ENCODE measurements around the gene ERGIC3. TPM values are rescaled to one million over a fixed set of nuclear protein-coding genes. Genes with fewer than 3 reads are reported as not detected.

The ERGIC3 gene
- polyA plus RNA-seq, 1 of the 3 experiments (the other 2 are of a cell fraction): 661 TPM

GRCh38 chr20:35502352-35502751, 39.5 kb upstream of the ERGIC3 start (continued):
- no peak for TF ChIP-seq FOSL2 (IDR thresholded peaks at IDR 0.05; ENCODE audit: borderline replicate concordance, low read depth)

DNA sequence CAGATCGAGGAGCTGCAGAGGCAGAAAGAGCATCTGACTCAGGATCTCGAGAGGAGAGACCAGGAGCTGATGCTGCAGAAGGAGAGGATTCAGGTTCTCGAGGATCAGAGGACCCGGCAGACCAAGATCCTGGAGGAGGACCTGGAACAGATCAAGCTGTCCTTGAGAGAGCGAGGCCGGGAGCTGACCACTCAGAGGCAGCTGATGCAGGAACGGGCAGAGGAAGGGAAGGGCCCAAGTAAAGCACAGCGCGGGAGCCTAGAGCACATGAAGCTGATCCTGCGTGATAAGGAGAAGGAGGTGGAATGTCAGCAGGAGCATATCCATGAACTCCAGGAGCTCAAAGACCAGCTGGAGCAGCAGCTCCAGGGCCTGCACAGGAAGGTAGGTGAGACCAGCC, 38.6 kb upstream of the ERGIC3 start:
- H3F3A ChIP-seq (replicated peaks; ENCODE audit: insufficient read depth): no peaks in the 10 kb centered on the region
- no peak overlapping the region for H3K4me3 ChIP-seq (ENCODE audit: low read depth in 2 of 2, low read length in 1 of 2)
- H3K27me3 ChIP-seq (ENCODE audit: insufficient read depth): no peaks in the 10 kb centered on the region
- ChIA-PET CTCF (interaction anchor here (1.0 to 1.9 kb wide), 4 partner anchors 9 to 206 kb away, joined by 3 to 8 read pairs (median 4); no protein-coding TSS in a partner anchor), POLR2A (interaction anchor here (0.6 to 1.6 kb wide), 3 partner anchors 11 to 75 kb away, joined by 3 to 9 read pairs (median 4); partner anchors contain the start of gene CEP250)
- H3K27ac ChIP-seq (ENCODE audit: low read depth in 2 of 2, low read length in 1 of 2): no peak overlapping the region
- TF ChIP-seq FOXJ3 (CRISPR knock-in tag; IDR thresholded peaks at IDR 0.05): no peak
- H3K4me1 ChIP-seq (ENCODE audit: control insufficient read depth in 1 of 2, insufficient read depth in 2 of 2, low read depth in 1 of 2, low read length in 1 of 2): peaks cover 0 to 2% of the 10 kb centered on the region in 2 experiments; a peak in 1 of 4 replicates
- no peak overlapping the region for H2AFZ ChIP-seq (ENCODE audit: low read depth)
- H3K4me2 ChIP-seq: no peak overlapping the region
- peaks cover 15 to 71% of the 10 kb centered on the region in 2 experiments for H3K36me3 ChIP-seq (replicated peaks in 1 of 2; ENCODE audit: control insufficient read depth in 1 of 2, insufficient read depth in 2 of 2, low read length in 1 of 2)
- DNase-seq: no peak
- no peaks in the 10 kb centered on the region for H3K79me2 ChIP-seq (ENCODE audit: insufficient read depth)
- 90% methylated on average over 10 of the region's 10 CpGs for WGBS (ENCODE audit: low lambda C conversion rate)
- H3K9ac ChIP-seq: no peak overlapping the region
- no peaks in the 10 kb centered on the region for H4K20me1 ChIP-seq (ENCODE audit: insufficient read depth)
- H3K9me2 ChIP-seq: no peaks in the 10 kb centered on the region
- no peaks in the 10 kb centered on the region for H3K9me3 ChIP-seq

DNA sequence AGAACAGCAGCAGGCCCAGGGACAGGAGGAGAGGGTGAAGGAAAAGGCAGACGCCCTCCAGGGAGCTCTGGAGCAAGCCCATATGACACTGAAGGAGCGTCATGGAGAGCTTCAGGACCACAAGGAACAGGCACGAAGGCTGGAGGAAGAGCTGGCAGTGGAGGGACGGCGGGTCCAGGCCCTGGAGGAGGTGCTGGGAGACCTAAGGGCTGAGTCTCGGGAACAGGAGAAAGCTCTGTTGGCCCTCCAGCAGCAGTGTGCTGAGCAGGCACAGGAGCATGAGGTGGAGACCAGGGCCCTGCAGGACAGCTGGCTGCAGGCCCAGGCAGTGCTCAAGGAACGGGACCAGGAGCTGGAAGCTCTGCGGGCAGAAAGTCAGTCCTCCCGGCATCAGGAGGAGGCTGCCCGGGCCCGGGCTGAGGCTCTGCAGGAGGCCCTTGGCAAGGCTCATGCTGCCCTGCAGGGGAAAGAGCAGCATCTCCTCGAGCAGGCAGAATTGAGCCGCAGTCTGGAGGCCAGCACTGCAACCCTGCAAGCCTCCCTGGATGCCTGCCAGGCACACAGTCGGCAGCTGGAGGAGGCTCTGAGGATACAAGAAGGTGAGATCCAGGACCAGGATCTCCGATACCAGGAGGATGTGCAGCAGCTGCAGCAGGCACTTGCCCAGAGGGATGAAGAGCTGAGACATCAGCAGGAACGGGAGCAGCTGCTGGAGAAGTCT, 37.9 kb upstream of the ERGIC3 start:
- CTCF ChIA-PET: interaction anchor here (1.8 to 1.9 kb wide), 2 partner anchors 8 to 40 kb away, joined by 5 to 8 read pairs; no protein-coding TSS in a partner anchor
- no peaks in the 10 kb centered on the region for H3K27me3 ChIP-seq (ENCODE audit: insufficient read depth)
- no peak overlapping the region for H3K4me3 ChIP-seq (ENCODE audit: low read depth in 2 of 2, low read length in 1 of 2)
- no peak for TF ChIP-seq EZH2phosphoT487 (IDR thresholded peaks at IDR 0.05; ENCODE audit: borderline replicate concordance, low read depth)
- H3K79me2 ChIP-seq (ENCODE audit: insufficient read depth): no peaks in the 10 kb centered on the region
- DNase-seq: no peak
- no peak overlapping the region for H3K4me2 ChIP-seq
- no peak overlapping the region for H3K9ac ChIP-seq
- POLR2A ChIA-PET: interaction anchor here (1.3 to 1.6 kb wide), 2 partner anchors 12 to 49 kb away, joined by 4 to 9 read pairs; partner anchors contain the start of gene CEP250
- H3K27ac ChIP-seq (ENCODE audit: low read depth in 2 of 2, low read length in 1 of 2): no peak overlapping the region; a peak in 1 of 4 replicates
- H3K9me2 ChIP-seq: no peaks in the 10 kb centered on the region
- H4K20me1 ChIP-seq (ENCODE audit: insufficient read depth): no peaks in the 10 kb centered on the region
- peaks cover 0 to 2% of the 10 kb centered on the region in 2 experiments; a peak in 1 of 4 replicates for H3K4me1 ChIP-seq (ENCODE audit: control insufficient read depth in 1 of 2, insufficient read depth in 2 of 2, low read depth in 1 of 2, low read length in 1 of 2)
- H3K36me3 ChIP-seq (replicated peaks in 1 of 2; ENCODE audit: control insufficient read depth in 1 of 2, insufficient read depth in 2 of 2, low read length in 1 of 2): peaks cover 17 to 70% of the 10 kb centered on the region in 2 experiments
- H3F3A ChIP-seq (replicated peaks; ENCODE audit: insufficient read depth): no peaks in the 10 kb centered on the region
- no peak overlapping the region for H2AFZ ChIP-seq (ENCODE audit: low read depth)
- WGBS (ENCODE audit: low lambda C conversion rate): 91% methylated on average over 8 of the region's 16 CpGs
- no peaks in the 10 kb centered on the region for H3K9me3 ChIP-seq

- Histone ChIP-seq H2AFZ (ENCODE audit: low read depth) (no peak overlapping the region), H3K27me3 (ENCODE audit: insufficient read depth) (no peaks in the 10 kb centered on the region), H3K36me3 (replicated peaks in 1 of 2; ENCODE audit: control insufficient read depth in 1 of 2, insufficient read depth in 2 of 2, low read length in 1 of 2) (peaks cover 10 to 72% of the 10 kb centered on the region in 2 experiments), H3K4me2 (no peak overlapping the region), H3K9me3 (no peaks in the 10 kb centered on the region), H3K9ac (no peak overlapping the region), H3K27ac (ENCODE audit: low read depth in 2 of 2, low read length in 1 of 2) (no peak overlapping the region; a peak in 1 of 4 replicates), H4K20me1 (ENCODE audit: insufficient read depth) (no peaks in the 10 kb centered on the region), H3K4me3 (ENCODE audit: low read depth in 2 of 2, low read length in 1 of 2) (no peak overlapping the region), H3K79me2 (ENCODE audit: insufficient read depth) (no peaks in the 10 kb centered on the region), H3F3A (replicated peaks; ENCODE audit: insufficient read depth) (no peaks in the 10 kb centered on the region), H3K4me1 (ENCODE audit: control insufficient read depth in 1 of 2, insufficient read depth in 2 of 2, low read depth in 1 of 2, low read length in 1 of 2) (peaks cover 0 to 2% of the 10 kb centered on the region in 2 experiments; a peak in 1 of 4 replicates), H3K9me2 (no peaks in the 10 kb centered on the region)
- no peak for TF ChIP-seq RAD21 (IDR thresholded peaks at IDR 0.05; ENCODE audit: low read length)
- TF ChIP-seq CHD2 (IDR thresholded peaks at IDR 0.05; ENCODE audit: low read length, partially characterized antibody): no peak
- TF ChIP-seq POLR2AphosphoS5 (IDR thresholded peaks at IDR 0.05; ENCODE audit: low read depth, low read length): no peak
- no peak for TF ChIP-seq EZH2phosphoT487 (IDR thresholded peaks at IDR 0.05; ENCODE audit: borderline replicate concordance, low read depth)
- no peak for TF ChIP-seq MXI1 (IDR thresholded peaks at IDR 0.05; ENCODE audit: low read depth, low read length)
- TF ChIP-seq JUND (IDR thresholded peaks at IDR 0.05): no peak
- TF ChIP-seq USF2 (IDR thresholded peaks at IDR 0.05; ENCODE audit: borderline replicate concordance, low read depth, low read length): no peak
- no peak for TF ChIP-seq FOSL2 (IDR thresholded peaks at IDR 0.05; ENCODE audit: borderline replicate concordance, low read depth)
- no peak for TF ChIP-seq RFX5 (IDR thresholded peaks at IDR 0.05; ENCODE audit: low read length)
- no peak for TF ChIP-seq GABPA (IDR thresholded peaks at IDR 0.05; ENCODE audit: low read depth)
- no peak for TF ChIP-seq TEAD4 (IDR thresholded peaks at IDR 0.05; ENCODE audit: borderline replicate concordance, insufficient read depth)
- DNase-seq: no peak
- POLR2A ChIA-PET: interaction anchor here (1.6 kb wide), 1 partner anchor 13 kb away, joined by 4 read pairs; no protein-coding TSS in a partner anchor
- 96% methylated on average over 4 of the region's 5 CpGs for WGBS (ENCODE audit: low lambda C conversion rate)
- CTCF ChIA-PET: interaction anchor here (1.4 to 1.9 kb wide), 2 partner anchors 10 to 41 kb away, joined by 3 to 8 read pairs; no protein-coding TSS in a partner anchor
These were observed 37.1 kb upstream of the ERGIC3 start for GRCh38 chr20:35504751-35505150.
